Activated CD8-positive, alpha-beta T cell treated with anti-CD3 and anti-CD28 coated beads for 36 hours (primary cell): ENCODE measurements around the gene UBE3B. TPM values are rescaled to one million over a fixed set of nuclear protein-coding genes. Genes with fewer than 3 reads are reported as not detected.

Experiments used
- ATAC-seq: fragments of 200-7000 bp; cut with Tn5 transposase; one replicate; pipeline ENCODE4 v1.10.0; 2021; ENCODE audit warnings: mild to moderate bottlenecking, moderate library complexity
- CTCF ChIA-PET: fragments of 350-600 bp; sonication (Branson Sonifier 250); formaldehyde crosslinking; loops from one replicate; lab custom pipeline; 2021; ENCODE audit warnings: antibody characterized with exemption; lab: Charles Lee
- POLR2A ChIA-PET: fragments of 350-600 bp; sonication (Branson Sonifier 250); formaldehyde crosslinking; loops from one replicate; lab custom pipeline; 2021; ENCODE audit warnings: antibody characterized with exemption; lab: Charles Lee
- DNase-seq: peaks from one replicate; pipeline ENCODE4 v3.0.0-alpha.2; 2020
- H3K27ac Mint-ChIP-seq: one replicate; pipeline ENCODE4 v1.8.0; 2021; ENCODE audit warnings: mild to moderate bottlenecking, mixed read lengths
- H3K27me3 Mint-ChIP-seq: one replicate; pipeline ENCODE4 v1.8.0; 2021; ENCODE audit warnings: mixed read lengths
- H3K36me3 Mint-ChIP-seq: one replicate; pipeline ENCODE4 v1.8.0; 2021; ENCODE audit warnings: low read depth, mixed read lengths
- H3K4me1 Mint-ChIP-seq: one replicate; pipeline ENCODE4 v1.8.0; 2021; ENCODE audit warnings: low read depth, mixed read lengths
- H3K4me3 Mint-ChIP-seq: one replicate; pipeline ENCODE4 v1.8.0; 2021; ENCODE audit warnings: mild to moderate bottlenecking, moderate library complexity, mixed read lengths
- H3K9me3 Mint-ChIP-seq: one replicate; pipeline ENCODE4 v1.8.0; 2021; ENCODE audit warnings: mixed read lengths
- intact Hi-C: fragments of 100-400 bp; cut with micrococcal nuclease; formaldehyde crosslinking; loops from one replicate; pipeline ENCODE4 v1.10.0; 2022
- total RNA-seq, 2 experiments: library from RNA; stranded (reverse); gene quantifications; one replicate each; pipeline ENCODE4 v1.2.3, GENCODE V29; 2021
- TF ChIP-seq, protein P1 (sequence below): fragments of 200-600 bp; IDR thresholded peaks from one replicate; pipeline ENCODE4 v1.8.0; 2022; ENCODE audit warnings: antibody characterized with exemption, mild to moderate bottlenecking

Gene UBE3B
- total RNA-seq, 2 experiments from 2014 or later, result 22.5 to 24.9 TPM

DNA sequence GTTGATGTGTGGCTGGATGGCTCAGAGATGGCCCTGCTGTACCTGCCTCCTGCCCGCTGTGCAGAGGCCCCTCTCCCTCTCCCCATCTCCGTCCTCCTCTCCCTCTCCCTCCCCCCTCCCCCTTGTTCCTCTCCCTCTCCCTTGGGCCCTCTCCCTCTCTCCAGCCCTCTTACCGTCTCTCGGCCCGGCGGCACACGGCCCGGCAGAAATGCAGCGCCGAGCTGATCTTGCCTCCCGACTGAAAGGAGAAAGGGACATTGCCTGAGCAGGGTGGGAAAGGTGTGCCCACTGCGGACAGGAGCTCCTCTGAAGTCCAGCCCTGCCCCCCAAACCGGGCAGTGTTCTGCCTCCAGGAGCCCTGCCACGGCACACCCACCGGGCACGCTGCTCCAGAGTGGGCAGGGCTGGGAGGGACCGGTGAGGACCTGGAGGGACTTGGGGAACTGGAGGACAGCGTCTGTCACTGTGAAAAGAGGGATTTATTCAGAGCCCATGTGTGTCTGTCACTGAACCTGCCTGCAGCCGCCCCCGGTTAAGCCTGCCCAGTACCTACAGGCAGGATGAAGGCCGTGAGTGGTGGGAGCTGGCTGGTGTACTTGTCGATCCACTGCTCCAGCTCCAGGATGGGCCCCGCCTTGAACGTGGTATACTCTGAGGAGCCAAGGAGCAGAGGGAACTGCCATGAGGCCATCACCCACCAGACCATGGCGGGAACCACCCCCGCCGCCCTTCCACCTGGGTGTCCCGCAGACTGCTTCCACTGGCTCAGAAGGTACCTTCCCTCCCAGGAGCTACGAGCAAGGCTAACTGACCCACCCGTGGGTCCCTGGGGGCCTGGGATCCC, 83.7 kb downstream of the UBE3B start:
- ChIA-PET CTCF (no interaction called here), POLR2A (interaction anchor here (1.0 to 1.2 kb wide), 2 partner anchors 10 to 13 kb away, joined by 3 to 5 read pairs; no protein-coding TSS in a partner anchor)
- H3K36me3 Mint-ChIP-seq, result peaks cover 36% of the 10 kb centered on the region
- no peaks in the 10 kb centered on the region for H3K27me3 Mint-ChIP-seq
- H3K9me3 Mint-ChIP-seq, result peaks cover 8% of the 10 kb centered on the region
- H3K4me1 Mint-ChIP-seq, result no peaks in the 10 kb centered on the region
- intact Hi-C loops, result no loop called here
- TF ChIP-seq, protein P1, sequence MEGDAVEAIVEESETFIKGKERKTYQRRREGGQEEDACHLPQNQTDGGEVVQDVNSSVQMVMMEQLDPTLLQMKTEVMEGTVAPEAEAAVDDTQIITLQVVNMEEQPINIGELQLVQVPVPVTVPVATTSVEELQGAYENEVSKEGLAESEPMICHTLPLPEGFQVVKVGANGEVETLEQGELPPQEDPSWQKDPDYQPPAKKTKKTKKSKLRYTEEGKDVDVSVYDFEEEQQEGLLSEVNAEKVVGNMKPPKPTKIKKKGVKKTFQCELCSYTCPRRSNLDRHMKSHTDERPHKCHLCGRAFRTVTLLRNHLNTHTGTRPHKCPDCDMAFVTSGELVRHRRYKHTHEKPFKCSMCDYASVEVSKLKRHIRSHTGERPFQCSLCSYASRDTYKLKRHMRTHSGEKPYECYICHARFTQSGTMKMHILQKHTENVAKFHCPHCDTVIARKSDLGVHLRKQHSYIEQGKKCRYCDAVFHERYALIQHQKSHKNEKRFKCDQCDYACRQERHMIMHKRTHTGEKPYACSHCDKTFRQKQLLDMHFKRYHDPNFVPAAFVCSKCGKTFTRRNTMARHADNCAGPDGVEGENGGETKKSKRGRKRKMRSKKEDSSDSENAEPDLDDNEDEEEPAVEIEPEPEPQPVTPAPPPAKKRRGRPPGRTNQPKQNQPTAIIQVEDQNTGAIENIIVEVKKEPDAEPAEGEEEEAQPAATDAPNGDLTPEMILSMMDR, result no peak
- no peak for DNase-seq
- H3K4me3 Mint-ChIP-seq, result no peak overlapping the region
- ATAC-seq, result no peak
- no peak overlapping the region for H3K27ac Mint-ChIP-seq

DNA sequence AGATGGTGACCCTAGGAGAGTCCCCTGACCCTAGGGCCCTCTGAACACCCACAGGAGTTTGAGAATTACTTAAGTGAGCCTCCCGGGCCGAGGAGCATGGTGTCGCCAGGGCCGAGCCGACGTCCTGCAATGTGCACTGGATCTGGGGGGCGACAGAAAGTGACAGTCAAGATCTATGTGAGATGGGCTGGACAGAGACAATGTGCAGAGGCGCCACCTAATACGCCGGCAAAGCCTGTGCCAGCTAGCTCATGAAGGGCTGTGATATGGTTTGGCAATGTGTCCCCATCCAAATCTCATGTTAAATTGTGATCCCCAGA, 84.2 kb downstream of the UBE3B start:
- Mint-ChIP-seq H3K4me1 (no peaks in the 10 kb centered on the region), H3K27me3 (no peaks in the 10 kb centered on the region), H3K27ac (no peak overlapping the region), H3K9me3 (peaks cover 8% of the 10 kb centered on the region), H3K4me3 (no peak overlapping the region), H3K36me3 (peaks cover 36% of the 10 kb centered on the region)
- TF ChIP-seq, protein P1, result no peak
- DNase-seq, result no peak
- no peak for ATAC-seq
- ChIA-PET POLR2A (interaction anchor here (1.0 kb wide), 1 partner anchor 10 kb away, joined by 3 read pairs; no protein-coding TSS in a partner anchor), CTCF (no interaction called here)
- intact Hi-C loops, result no loop called here

DNA sequence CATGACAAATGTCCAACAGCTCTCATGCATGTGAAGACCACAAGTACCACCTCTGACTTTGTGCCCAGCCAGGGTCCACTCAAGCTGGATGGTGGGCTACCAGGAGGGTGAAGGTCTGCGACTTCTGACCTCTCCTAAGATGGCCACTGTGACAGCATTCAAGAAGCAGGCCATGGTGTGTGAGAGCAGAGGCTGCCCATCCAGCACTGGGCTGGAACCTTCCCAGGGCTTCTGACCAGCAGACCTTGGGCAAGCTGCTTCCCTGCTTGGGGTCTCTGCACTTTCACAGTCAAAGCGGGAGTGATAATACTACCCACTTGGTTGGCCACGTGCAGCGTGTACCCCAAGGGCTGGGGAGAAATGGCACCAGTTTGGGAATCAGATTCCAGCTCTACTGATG, 85.4 kb downstream of the UBE3B start:
- H3K27ac Mint-ChIP-seq, result no peak overlapping the region
- no peak for DNase-seq
- intact Hi-C loops, result no loop called here
- H3K4me1 Mint-ChIP-seq, result no peaks in the 10 kb centered on the region
- CTCF ChIA-PET, result no interaction called here
- POLR2A ChIA-PET, result no interaction called here
- no peak for ATAC-seq
- peaks cover 38% of the 10 kb centered on the region for H3K36me3 Mint-ChIP-seq
- peaks cover 8% of the 10 kb centered on the region for H3K9me3 Mint-ChIP-seq
- H3K4me3 Mint-ChIP-seq, result no peak overlapping the region
- no peaks in the 10 kb centered on the region for H3K27me3 Mint-ChIP-seq
- TF ChIP-seq, protein P1, result no peak

DNA sequence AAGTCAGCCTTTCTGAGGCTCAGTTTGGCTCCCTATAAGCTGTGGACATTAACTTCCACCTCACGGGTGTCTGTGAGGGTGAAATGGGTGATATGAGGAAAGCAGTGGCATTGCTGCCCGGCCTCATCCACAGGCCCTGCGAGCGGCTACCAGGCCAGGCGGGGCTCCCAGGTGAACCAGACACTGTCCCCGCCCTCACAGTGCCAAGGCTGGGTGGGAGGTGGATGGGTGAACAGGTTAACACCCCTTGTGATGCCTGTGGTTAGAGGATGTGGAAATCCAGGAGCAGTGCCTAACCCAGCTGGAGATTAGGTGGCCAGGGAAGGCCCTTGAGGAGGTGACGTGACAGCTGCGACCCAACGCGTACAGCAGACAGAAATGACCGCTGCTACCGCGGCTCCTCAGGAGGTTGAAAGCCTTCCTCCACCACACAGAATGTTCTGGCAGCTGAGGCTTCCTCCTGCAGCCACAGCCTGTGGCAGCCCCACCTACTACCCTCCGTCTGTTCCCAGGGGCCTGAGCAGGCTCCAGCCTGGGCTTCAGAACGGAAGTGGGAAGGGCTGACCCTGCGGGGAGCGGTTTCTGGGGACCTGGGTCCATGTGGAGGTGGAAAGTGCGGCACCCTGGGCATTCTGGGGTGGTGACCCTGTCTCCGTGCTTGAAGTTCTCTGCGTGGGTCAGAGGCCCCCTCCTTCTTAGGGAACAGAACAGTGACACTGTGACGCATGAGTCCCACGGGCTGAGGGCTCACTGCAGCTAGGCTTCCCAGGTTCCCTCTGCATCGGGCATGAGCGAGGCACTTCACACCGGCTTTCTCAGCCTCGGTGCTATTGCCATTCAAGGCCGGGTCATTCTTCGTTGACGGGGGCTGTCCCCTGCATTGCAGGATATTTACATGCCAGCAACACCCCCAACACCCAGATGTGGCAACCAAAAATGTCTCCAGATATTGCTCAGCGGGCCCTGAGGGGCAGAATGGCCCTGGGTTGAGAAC, 86.2 kb downstream of the UBE3B start:
- ChIA-PET CTCF (interaction anchor here (0.9 kb wide), 1 partner anchor 242 kb away, joined by 4 read pairs; no protein-coding TSS in a partner anchor), POLR2A (no interaction called here)
- no peak for DNase-seq

More for the DNA sequence above, 86.2 kb downstream of the UBE3B start:
- Mint-ChIP-seq H3K27ac (no peak overlapping the region), H3K36me3 (peaks cover 38% of the 10 kb centered on the region), H3K4me1 (no peaks in the 10 kb centered on the region), H3K9me3 (peaks cover 8% of the 10 kb centered on the region), H3K4me3 (no peak overlapping the region), H3K27me3 (no peaks in the 10 kb centered on the region)
- intact Hi-C loops, result no loop called here
- ATAC-seq, result no peak
- TF ChIP-seq, protein P1, result no peak
